B cell (primary cell): Measurements from ENCODE around the gene CD151. TPM values are rescaled to one million over a fixed set of nuclear protein-coding genes. Genes with fewer than 3 reads are reported as not detected.

Source experiments
- ATAC-seq: fragments of 200-7000 bp; cut with Tn5 transposase; one replicate; pipeline ENCODE4 v1.10.0; 2021; ENCODE audit warnings: low read depth, mild to moderate bottlenecking, moderate number of reproducible peaks, moderate library complexity
- CTCF ChIA-PET: fragments of 350-600 bp; sonication (Branson Sonifier 250); formaldehyde crosslinking; loops from one replicate; lab custom pipeline; 2021; ENCODE audit warnings: antibody characterized with exemption, inconsistent platforms; lab: Charles Lee
- POLR2A ChIA-PET: fragments of 350-600 bp; sonication (Branson Sonifier 250); formaldehyde crosslinking; loops from one replicate; lab custom pipeline; 2021; ENCODE audit warnings: antibody characterized with exemption; lab: Charles Lee
- DNase-seq: peaks from one replicate; pipeline ENCODE4 v3.0.0; 2013
- H2AFZ ChIP-seq: 2 replicates; pipeline ENCODE4 v1.6.1; 2012; ENCODE audit warnings: mild to moderate bottlenecking, low read depth, low read length; ENCODE audit not compliant: insufficient read depth, poor library complexity, severe bottlenecking
- H3K27ac ChIP-seq, 2 donors: 1 replicate in 1 of 2; 2 replicates in 1 of 2; pipeline ENCODE4 v1.5.1; 2012 to 2013; ENCODE audit warnings: low read length in 2 of 2, mild to moderate bottlenecking in 2 of 2, moderate library complexity in 1 of 2
- H3K27me3 ChIP-seq, 4 experiments: fragments of 200-600 bp in 1 of 4; sonication (generic) in 1 of 4; replicated peaks in 1 of 4; 1 replicate in 2 of 4; 2 replicates in 2 of 4; pipeline versions ENCODE4 v1.6.1 to v1.7.0; 2013 to 2016; ENCODE audit warnings: low read length in 3 of 4, mild to moderate bottlenecking in 2 of 4, mixed read lengths in 1 of 4, moderate library complexity in 1 of 4; ENCODE audit not compliant: insufficient read depth in 4 of 4, control insufficient read depth in 3 of 4; ENCODE audit errors: control extremely low read depth in 1 of 4
- H3K36me3 ChIP-seq, 2 experiments: replicated peaks in 1 of 2; 1 replicate in 1 of 2; 2 replicates in 1 of 2; pipeline versions ENCODE4 v1.6.1 to v1.7.1; 2013; ENCODE audit warnings: low read length in 1 of 2; ENCODE audit not compliant: insufficient read depth in 2 of 2, control insufficient read depth in 1 of 2; ENCODE audit errors: control extremely low read depth in 1 of 2, extremely low read depth in 1 of 2
- H3K4me1 ChIP-seq, 2 donors: fragments of 200-600 bp in 1 of 2; sonication (generic) in 1 of 2; 1 replicate in 1 of 2; 2 replicates in 1 of 2; pipeline versions ENCODE4 v1.5.1 to v1.6.1; 2013 to 2017; ENCODE audit warnings: low read length in 2 of 2; ENCODE audit not compliant: control insufficient read depth in 2 of 2, insufficient read depth in 2 of 2
- H3K4me2 ChIP-seq: replicated peaks from 2 replicates; pipeline ENCODE3; 2012; ENCODE audit warnings: mild to moderate bottlenecking, low read depth, low read length; ENCODE audit not compliant: poor library complexity, severe bottlenecking
- H3K4me3 ChIP-seq, 5 experiments: fragments of 200-600 bp in 1 of 5; sonication (generic) in 1 of 5; 1 replicate in 3 of 5; 2 replicates in 2 of 5; pipeline versions ENCODE4 v1.5.1 to v1.7.0; 2011 to 2016; ENCODE audit warnings: low read length in 4 of 5, mild to moderate bottlenecking in 4 of 5, low read depth in 2 of 5, control low read depth in 1 of 5, moderate library complexity in 1 of 5; ENCODE audit not compliant: insufficient read depth in 1 of 5; ENCODE audit errors: control extremely low read depth in 1 of 5, extremely low read depth in 1 of 5
- H3K79me2 ChIP-seq: fragments of 200-600 bp; sonication (generic); one replicate; pipeline ENCODE4 v1.6.0; 2016; ENCODE audit warnings: low read length; ENCODE audit not compliant: control insufficient read depth, insufficient read depth
- H3K9ac ChIP-seq: fragments of 200-600 bp; sonication (generic); 2 replicates; pipeline ENCODE4 v1.6.1; 2017; ENCODE audit warnings: mild to moderate bottlenecking, low read length, moderate library complexity
- H3K9me3 ChIP-seq, 3 donors: one replicate each; pipeline versions ENCODE4 v1.6.1 to v1.7.1; 2013; ENCODE audit warnings: low read length in 2 of 3; ENCODE audit not compliant: control insufficient read depth in 2 of 3, insufficient read depth in 1 of 3; ENCODE audit errors: control extremely low read depth in 1 of 3
- H4K20me1 ChIP-seq: 2 replicates; pipeline ENCODE4 v1.6.0; 2012; ENCODE audit warnings: mild to moderate bottlenecking, low read length; ENCODE audit not compliant: insufficient read depth, control insufficient read depth, poor library complexity, severe bottlenecking
- H3K27ac Mint-ChIP-seq: one replicate; pipeline ENCODE4 v1.8.0; 2021; ENCODE audit warnings: mixed read lengths
- H3K27me3 Mint-ChIP-seq: one replicate; pipeline ENCODE4 v1.8.0; 2021; ENCODE audit warnings: mixed read lengths
- H3K4me1 Mint-ChIP-seq: one replicate; pipeline ENCODE4 v1.8.0; 2021; ENCODE audit warnings: mixed read lengths
- H3K4me3 Mint-ChIP-seq: one replicate; pipeline ENCODE4 v1.8.0; 2021; ENCODE audit warnings: mixed read lengths
- H3K9me3 Mint-ChIP-seq: one replicate; pipeline ENCODE4 v1.8.0; 2022; ENCODE audit warnings: mixed read lengths; ENCODE audit not compliant: insufficient read depth
- CTCF ChIP-seq: fragments of 200-600 bp; IDR thresholded peaks from one replicate; pipeline ENCODE4 v1.8.0; 2022; ENCODE audit warnings: antibody characterized with exemption, mild to moderate bottlenecking
- EZH2 ChIP-seq: IDR thresholded peaks from 2 replicates; pipeline ENCODE4 v1.6.1; 2012; ENCODE audit warnings: borderline replicate concordance, low read depth, mild to moderate bottlenecking, moderate library complexity, low read length; ENCODE audit not compliant: insufficient read depth, poor library complexity, severe bottlenecking
- WGBS: methylation state at CpG from one replicate; pipeline ENCODE4 v1.1.5; 2013; ENCODE audit warnings: missing lambda C conversion rate; ENCODE audit not compliant: insufficient coverage; 5-methylcytosine and 5-hydroxymethylcytosine counted together
- intact Hi-C: fragments of 100-400 bp; cut with micrococcal nuclease; formaldehyde crosslinking; loops from one replicate; pipeline ENCODE4 v1.10.0; 2022
- polyA plus RNA-seq: library from polyadenylated mRNA; depleted of rRNA; stranded (reverse); fragments of >200 nt; gene quantifications from 2 replicates; pipeline ENCODE4 v1.2.3, GENCODE V29; 2012
- total RNA-seq, 2 donors: library from RNA; stranded (reverse); fragments of 120-200 nt in 1 of 2; gene quantifications; 1 replicate in 1 of 2; 2 replicates in 1 of 2; pipeline versions ENCODE4 v1.2.3 to v1.2.4, GENCODE V29; 2013 to 2022

CD151 gene
- total and polyA plus RNA-seq, 2 donors (not counting 1 experiment from before 2014, with no cell fraction given) = 24.4 to 25.5 TPM

- Mint-ChIP-seq H3K27ac (no peak overlapping the region), H3K4me3 (no peak overlapping the region), H3K9me3 (no peaks in the 10 kb centered on the region), H3K27me3 (no peaks in the 10 kb centered on the region), H3K4me1 (peaks cover 18% of the 10 kb centered on the region)
- DNase-seq (no peak), ATAC-seq (no peak)
- ChIA-PET CTCF (no interaction called here), POLR2A (no interaction called here)
- peaks cover 53% of the 10 kb centered on the region for H4K20me1 ChIP-seq
- peaks cover 20% of the 10 kb centered on the region for H3K79me2 ChIP-seq
- H3K4me3 ChIP-seq = no peak overlapping the region
- H3K4me2 ChIP-seq = no peak overlapping the region
- H3K9me3 ChIP-seq = no peaks in the 10 kb centered on the region
- H3K36me3 ChIP-seq = peaks cover 0 to 19% of the 10 kb centered on the region in 2 experiments
- no peak overlapping the region for H3K27ac ChIP-seq
- H3K9ac ChIP-seq = no peak overlapping the region
- H2AFZ ChIP-seq = no peak overlapping the region
- intact Hi-C loops = no loop called here
- peaks cover 17 to 32% of the 10 kb centered on the region in 2 donors for H3K4me1 ChIP-seq
- 92% methylated on average over 8 of the region's 8 CpGs for WGBS
- peaks cover 0 to 18% (median 4%) of the 10 kb centered on the region in 4 experiments for H3K27me3 ChIP-seq
- TF ChIP-seq CTCF (no peak), EZH2 (no peak)
These were observed 5.2 kb downstream of the CD151 start for GRCh38 chr11:837990-838307.

- TF ChIP-seq EZH2 = no peak
- TF ChIP-seq CTCF = no peak
- Mint-ChIP-seq H3K27ac (no peak overlapping the region), H3K27me3 (no peaks in the 10 kb centered on the region), H3K4me1 (peaks cover 21% of the 10 kb centered on the region), H3K4me3 (no peak overlapping the region), H3K9me3 (no peaks in the 10 kb centered on the region)
- H3K79me2 ChIP-seq = peaks cover 20% of the 10 kb centered on the region
- POLR2A ChIA-PET = interaction anchor here (5.2 kb wide), 1 partner anchor 19 kb away, joined by 29 read pairs; the partner anchor contains the start of gene PNPLA2
- H4K20me1 ChIP-seq = peaks cover 53% of the 10 kb centered on the region
- H3K4me3 ChIP-seq = no peak overlapping the region
- WGBS = 86% methylated on average over 13 of the region's 17 CpGs
- H3K4me2 ChIP-seq = no peak overlapping the region
- no peak for ATAC-seq
- CTCF ChIA-PET = no interaction called here
- H3K4me1 ChIP-seq = peaks cover 17 to 32% of the 10 kb centered on the region in 2 donors
- H3K36me3 ChIP-seq = peaks cover 0 to 19% of the 10 kb centered on the region in 2 experiments
- no peak overlapping the region for H3K27ac ChIP-seq
- no peak overlapping the region for H2AFZ ChIP-seq
- H3K27me3 ChIP-seq = peaks cover 0 to 21% (median 5%) of the 10 kb centered on the region in 4 experiments
- no peak overlapping the region for H3K9ac ChIP-seq
- DNase-seq = no peak
- no peaks in the 10 kb centered on the region for H3K9me3 ChIP-seq
- intact Hi-C loops = no loop called here
These were observed 5.9 kb downstream of the CD151 start for GRCh38 chr11:838441-839279.
